ENCODE data around the gene C10orf143. TPM values are rescaled to one million over a fixed set of nuclear protein-coding genes. Genes with fewer than 3 reads are reported as not detected.

The C10orf143 gene
- total and polyA plus RNA-seq, 2 of the 8 experiments (the other 6 are each of a cell fraction or from before 2014, with no cell fraction given), result 1.6 to 2.0 TPM

GRCh38 chr10:130062201-130062600, 48.4 kb downstream of the C10orf143 start:
- no peak overlapping the region for H2BK5ac ChIP-seq (ENCODE audit: low read depth, low read length)
- no peak overlapping the region for H4K91ac ChIP-seq (replicated peaks; ENCODE audit: insufficient read length, low read length)
- no peaks in the 10 kb centered on the region for H3K27me3 ChIP-seq (replicated peaks in 1 of 4; ENCODE audit: control insufficient read depth in 3 of 4, extremely low read depth in 1 of 4, insufficient read depth in 3 of 4, low read length in 3 of 4)
- no peak overlapping the region for H3K4me2 ChIP-seq (ENCODE audit: insufficient read depth in 1 of 2, low read depth in 2 of 2, low read length in 2 of 2)
- ChIA-PET CTCF (ENCODE audit: partially characterized antibody) (interaction anchor here (1.0 to 1.3 kb wide), 2 partner anchors 10 to 18 kb away, joined by 3 read pairs; no protein-coding TSS in a partner anchor), POLR2A (ENCODE audit: partially characterized antibody) (no interaction called here)
- H3K79me1 ChIP-seq (ENCODE audit: low read depth, low read length), result no peaks in the 10 kb centered on the region
- no peak overlapping the region for H2BK120ac ChIP-seq (replicated peaks; ENCODE audit: low read depth, low read length)
- H3K23me2 ChIP-seq (ENCODE audit: low read depth, low read length), result no peaks in the 10 kb centered on the region
- DNase-seq (ENCODE audit: low read depth in 1 of 2, low spot score in 2 of 2), result no peak
- no peak overlapping the region for H3K23ac ChIP-seq (ENCODE audit: insufficient read length)
- H3K79me2 ChIP-seq (ENCODE audit: control insufficient read depth in 1 of 2, insufficient read depth in 2 of 2, low read length in 2 of 2), result no peaks in the 10 kb centered on the region
- no peaks in the 10 kb centered on the region for H3K36me3 ChIP-seq (ENCODE audit: control insufficient read depth in 2 of 4, insufficient read depth in 4 of 4, low read length in 3 of 4)
- H4K5ac ChIP-seq (ENCODE audit: insufficient read length, low read depth, low read length), result no peak overlapping the region
- H3K4me1 ChIP-seq (replicated peaks in 1 of 4; ENCODE audit: control insufficient read depth in 3 of 4, insufficient read depth in 4 of 4, low read length in 3 of 4), result no peaks in the 10 kb centered on the region
- no peak for FAIRE-seq
- H4K8ac ChIP-seq (ENCODE audit: extremely low read depth, insufficient read depth, low read length), result no peak overlapping the region
- no peak overlapping the region for H2BK20ac ChIP-seq (ENCODE audit: low read length)
- H2AFZ ChIP-seq (ENCODE audit: low read length), result no peak overlapping the region
- no peak overlapping the region for H2AK5ac ChIP-seq (ENCODE audit: low read depth, low read length)
- H3K9me3 ChIP-seq (ENCODE audit: insufficient read depth in 2 of 2, low read depth in 1 of 2, low read length in 1 of 2), result no peaks in the 10 kb centered on the region
- no peak overlapping the region for H3K27ac ChIP-seq (ENCODE audit: low read depth, low read length)
- TF ChIP-seq CHD1 (IDR thresholded peaks at IDR 0.05; ENCODE audit: low read depth, low read length) (no peak), SIRT6 (IDR thresholded peaks at IDR 0.05; ENCODE audit: low read length) (no peak), CBX5 (IDR thresholded peaks at IDR 0.05; ENCODE audit: low read depth, low read length) (no peak), CHD2 (IDR thresholded peaks at IDR 0.05; ENCODE audit: low read length) (no peak), HDAC6 (IDR thresholded peaks at IDR 0.05; ENCODE audit: low read depth, low read length) (no peak)
- no peak overlapping the region for H2BK12ac ChIP-seq (ENCODE audit: low read depth, low read length)
- H2BK15ac ChIP-seq (ENCODE audit: low read length), result no peak overlapping the region
- no peak overlapping the region for H3K14ac ChIP-seq (ENCODE audit: insufficient read length)
- H4K20me1 ChIP-seq (replicated peaks in 1 of 2; ENCODE audit: control insufficient read depth in 1 of 2, insufficient read depth in 2 of 2, low read length in 2 of 2), result no peaks in the 10 kb centered on the region
- H3K4me3 ChIP-seq (ENCODE audit: extremely low read depth in 1 of 4, insufficient read depth in 2 of 4, low read depth in 3 of 4, low read length in 4 of 4), result no peak overlapping the region
- no peak overlapping the region for H3K4ac ChIP-seq (replicated peaks; ENCODE audit: insufficient read length, low read depth, low read length)
- H3K18ac ChIP-seq (ENCODE audit: extremely low read depth, low read length), result no peak overlapping the region
- H3K9ac ChIP-seq (replicated peaks in 1 of 4; ENCODE audit: extremely low read depth in 1 of 4, low read depth in 3 of 4, low read length in 3 of 4), result no peak overlapping the region
- H3K56ac ChIP-seq (replicated peaks; ENCODE audit: insufficient read length, low read depth, low read length), result no peak overlapping the region
- 92% methylated on average over 3 of the region's 3 CpGs; no CpG with 5 or more reads in 1 of the 2 experiments for WGBS, 2 experiments (ENCODE audit: extremely low coverage in 1 of 2, insufficient coverage in 1 of 2, insufficient read length in 1 of 2, insufficient replicate concordance in 2 of 2, low coverage in 1 of 2, low lambda C conversion rate in 2 of 2, missing lambda C conversion rate in 1 of 2)

Measured in H1 (cell line).